IMR-90 (cell line): ENCODE results near the gene TCHP. TPM values are rescaled to one million over a fixed set of nuclear protein-coding genes. Genes with fewer than 3 reads are reported as not detected.

ENCODE experiments used
- ATAC-seq: fragments of 200-7000 bp; cut with Tn5 transposase; 2 replicates; pipeline ENCODE4 v1.9.1; 2020; ENCODE audit warnings: low read depth, mild to moderate bottlenecking, moderate library complexity
- BruUV-seq: library from RNA; stranded (reverse); fragments of 400-500 nt; replicated peaks from 2 replicates; lab custom pipeline; 2021; lab: Mats Ljungman, UMichigan
- CTCF ChIA-PET: fragments of 300-600 bp; formaldehyde crosslinking; extraction: SDS; loops from one replicate; lab custom pipeline; 2021; ENCODE audit warnings: antibody characterized with exemption; lab: Yijun Ruan, JAX
- POLR2A ChIA-PET: fragments of 300-600 bp; sonication (Branson Sonifier 250); formaldehyde crosslinking; loops from one replicate; lab custom pipeline; 2022; ENCODE audit warnings: antibody characterized with exemption; ENCODE audit not compliant: unreplicated experiment; lab: Charles Lee
- DNase-seq: peaks from one replicate; pipeline ENCODE4 v3.0.0; 2013
- H2AFZ ChIP-seq: replicated peaks from 2 replicates; pipeline ENCODE3; 2013; ENCODE audit warnings: low read length, mild to moderate bottlenecking; ENCODE audit not compliant: poor library complexity
- H2AK5ac ChIP-seq: 2 replicates; pipeline ENCODE4 v1.6.1; 2013; ENCODE audit warnings: low read depth, low read length, inconsistent platforms
- H2AK9ac ChIP-seq: replicated peaks from 2 replicates; pipeline ENCODE3; 2013; ENCODE audit warnings: mild to moderate bottlenecking, low read depth, low read length, moderate library complexity; ENCODE audit not compliant: poor library complexity
- H2BK120ac ChIP-seq: 2 replicates; pipeline ENCODE4 v1.6.1; 2013; ENCODE audit warnings: low read depth, low read length, inconsistent platforms
- H2BK15ac ChIP-seq: 3 replicates; pipeline ENCODE4 v1.6.1; 2013; ENCODE audit warnings: low read depth, low read length, inconsistent platforms
- H2BK20ac ChIP-seq: 2 replicates; pipeline ENCODE4 v1.6.1; 2013; ENCODE audit warnings: low read depth, mild to moderate bottlenecking, inconsistent platforms, low read length, moderate library complexity
- H2BK5ac ChIP-seq: 2 replicates; pipeline ENCODE4 v1.6.1; 2013; ENCODE audit warnings: mild to moderate bottlenecking, low read depth, low read length, inconsistent platforms; ENCODE audit not compliant: poor library complexity, severe bottlenecking
- H3K14ac ChIP-seq: replicated peaks from 2 replicates; pipeline ENCODE4 v1.6.1; 2013; ENCODE audit warnings: low read depth, low read length, inconsistent platforms
- H3K18ac ChIP-seq: 2 replicates; pipeline ENCODE4 v1.6.1; 2013; ENCODE audit warnings: low read depth, low read length, control low read depth
- H3K23ac ChIP-seq: 2 replicates; pipeline ENCODE4 v1.6.1; 2013; ENCODE audit warnings: low read depth, low read length, inconsistent platforms
- H3K27ac ChIP-seq: 2 replicates; pipeline ENCODE4 v1.5.1; 2013; ENCODE audit warnings: mild to moderate bottlenecking, control low read depth, low read length; ENCODE audit not compliant: insufficient read depth
- H3K27me3 ChIP-seq: 2 replicates; pipeline ENCODE4 v1.6.1; 2013; ENCODE audit warnings: low read length; ENCODE audit not compliant: control insufficient read depth, insufficient read depth
- H3K36me3 ChIP-seq: 2 replicates; pipeline ENCODE4 v1.6.1; 2013; ENCODE audit warnings: low read length, mixed read lengths; ENCODE audit not compliant: control insufficient read depth, insufficient read depth
- H3K4ac ChIP-seq: 2 replicates; pipeline ENCODE4 v1.6.1; 2013; ENCODE audit warnings: low read depth, low read length, inconsistent platforms
- H3K4me1 ChIP-seq: 2 replicates; pipeline ENCODE4 v1.6.1; 2013; ENCODE audit warnings: low read length, mixed read lengths; ENCODE audit not compliant: control insufficient read depth, insufficient read depth
- H3K4me2 ChIP-seq: 2 replicates; pipeline ENCODE4 v1.6.1; 2013; ENCODE audit warnings: low read depth, mild to moderate bottlenecking, control low read depth, low read length, moderate library complexity
- H3K4me3 ChIP-seq: 2 replicates; pipeline ENCODE4 v1.5.1; 2013; ENCODE audit warnings: low read depth, mild to moderate bottlenecking, control low read depth, low read length, moderate library complexity; ENCODE audit not compliant: insufficient read depth
- H3K56ac ChIP-seq: 2 replicates; pipeline ENCODE4 v1.6.1; 2013; ENCODE audit warnings: low read length, inconsistent platforms; ENCODE audit not compliant: insufficient read depth; ENCODE audit errors: extremely low read depth
- H3K79me1 ChIP-seq, 2 experiments: 2 replicates each; pipeline ENCODE4 v1.6.1; 2013; ENCODE audit warnings: low read length in 2 of 2, inconsistent platforms in 1 of 2, low read depth in 1 of 2
- H3K9ac ChIP-seq: 2 replicates; pipeline ENCODE4 v1.6.1; 2013; ENCODE audit warnings: low read depth, low read length, control low read depth
- H3K9me1 ChIP-seq: 2 replicates; pipeline ENCODE4 v1.6.1; 2013; ENCODE audit warnings: low read length, inconsistent platforms; ENCODE audit not compliant: insufficient read depth
- H3K9me3 ChIP-seq: 2 replicates; pipeline ENCODE4 v1.6.1; 2013; ENCODE audit warnings: low read length; ENCODE audit not compliant: control insufficient read depth, insufficient read depth
- H4K20me1 ChIP-seq: 2 replicates; pipeline ENCODE4 v1.6.1; 2013; ENCODE audit warnings: low read length, inconsistent platforms; ENCODE audit not compliant: insufficient read depth
- H4K5ac ChIP-seq: 2 replicates; pipeline ENCODE4 v1.6.1; 2013; ENCODE audit warnings: mild to moderate bottlenecking, low read depth, low read length, control low read depth
- H4K8ac ChIP-seq, 2 experiments: 2 replicates each; pipeline ENCODE4 v1.6.1; 2013; ENCODE audit warnings: low read depth in 2 of 2, low read length in 2 of 2, control low read depth in 1 of 2, inconsistent platforms in 1 of 2
- H4K91ac ChIP-seq: 2 replicates; pipeline ENCODE4 v1.6.1; 2013; ENCODE audit warnings: low read depth, low read length, inconsistent platforms; ENCODE audit not compliant: insufficient read depth
- BHLHE40 ChIP-seq: fragments of 150-350 bp; IDR thresholded peaks from 2 replicates; pipeline ENCODE4 v1.6.1; 2016; ENCODE audit warnings: mild to moderate bottlenecking, low read depth, low read length
- CTCF ChIP-seq: conservative IDR thresholded peaks from 2 replicates; pipeline ENCODE4 v1.5.1; 2012; ENCODE audit warnings: mild to moderate bottlenecking, low read depth, low read length, improper control_type of control experiment
- ELK1 ChIP-seq: fragments of 150-350 bp; IDR thresholded peaks from 2 replicates; pipeline ENCODE4 v1.6.1; 2016; ENCODE audit warnings: low read depth, mild to moderate bottlenecking, low read length, moderate library complexity, borderline replicate concordance
- MAZ ChIP-seq: IDR thresholded peaks from 2 replicates; pipeline ENCODE4 v1.6.1; 2012; ENCODE audit warnings: low read depth, mild to moderate bottlenecking, low read length, improper control_type of control experiment, moderate library complexity, borderline replicate concordance
- POLR2A ChIP-seq: IDR thresholded peaks from 2 replicates; pipeline ENCODE4 v1.6.1; 2012; ENCODE audit warnings: mild to moderate bottlenecking, low read depth, low read length
- RFX5 ChIP-seq: IDR thresholded peaks from 2 replicates; pipeline ENCODE4 v1.8.0; 2012; ENCODE audit warnings: low read depth, mild to moderate bottlenecking, low read length, moderate library complexity
- USF2 ChIP-seq: fragments of 150-350 bp; IDR thresholded peaks from 2 replicates; pipeline ENCODE4 v1.6.1; 2017; ENCODE audit warnings: mild to moderate bottlenecking, antibody characterized with exemption, low read length, low read depth
- WGBS, 2 experiments: methylation state at CpG; one replicate each; pipeline versions ENCODE4 v1.1.5 to v1.1.7; 2013; ENCODE audit warnings: missing lambda C conversion rate in 2 of 2; ENCODE audit not compliant: insufficient read length in 1 of 2; ENCODE audit errors: extremely low coverage in 2 of 2; 5-methylcytosine and 5-hydroxymethylcytosine counted together
- dilution Hi-C: fragments of 300-500 bp; cut with HindIII; formaldehyde crosslinking; loops from one replicate; pipeline ENCODE4 v1.14.3; 2018; ENCODE audit warnings: low sequenced_read_pairs; ENCODE audit not compliant: unreplicated experiment
- in situ Hi-C: fragments of 300-500 bp; cut with MboI; formaldehyde crosslinking; loops from 3 replicates; pipeline ENCODE4 v1.14.3; 2019; ENCODE audit warnings: low sequenced_read_pairs, inconsistent platforms, mixed read lengths
- intact Hi-C: fragments of 100-400 bp; cut with micrococcal nuclease; formaldehyde crosslinking; loops from 2 replicates; pipeline ENCODE4 v1.10.0; 2022
- polyA plus RNA-seq, 3 experiments: library from polyadenylated mRNA; depleted of rRNA; stranded (reverse); fragments of >200 nt; gene quantifications; 2 replicates each; pipeline ENCODE4 v1.2.3, GENCODE V29; 2012; ENCODE audit warnings: low replicate concordance in 1 of 3
- total RNA-seq: library from RNA; depleted of rRNA; stranded (reverse); fragments of >200 nt; gene quantifications from 2 replicates; pipeline ENCODE4 v1.2.3, GENCODE V29; 2012

The TCHP gene
- total and polyA plus RNA-seq, 2 of the 4 experiments (the other 2 are of a cell fraction) = 6.1 to 13.4 TPM

- Histone ChIP-seq H3K4me2 (no peak overlapping the region), H3K27me3 (no peaks in the 10 kb centered on the region), H2AFZ (no peak overlapping the region), H4K5ac (no peak overlapping the region), H2AK5ac (no peak overlapping the region), H3K18ac (no peak overlapping the region), H3K23ac (no peak overlapping the region), H2BK5ac (no peak overlapping the region), H2AK9ac (no peak overlapping the region), H3K79me1 (0 out of 4 replicates have a peak, but pooled peaks cover 0 to 5% of the 10 kb centered on the region in 2 experiments), H3K9me3 (no peaks in the 10 kb centered on the region), H3K36me3 (peaks cover 55% of the 10 kb centered on the region), H3K4ac (no peak overlapping the region), H4K20me1 (no peaks in the 10 kb centered on the region), H3K9ac (no peak overlapping the region), H3K14ac (no peak overlapping the region), H4K8ac (no peak overlapping the region), H2BK15ac (no peak overlapping the region), H3K4me3 (no peak overlapping the region), H3K9me1 (no peaks in the 10 kb centered on the region), H2BK20ac (no peak overlapping the region), H3K56ac (no peak overlapping the region), H3K27ac (no peak overlapping the region), H4K91ac (no peak overlapping the region), H2BK120ac (no peak overlapping the region), H3K4me1 (no peaks in the 10 kb centered on the region)
- DNase-seq (no peak), ATAC-seq (no peak)
- dilution Hi-C loops (no loop called here), in situ Hi-C loops (no loop called here), intact Hi-C loops (no loop called here)
- TF ChIP-seq BHLHE40 = no peak
- no peak for TF ChIP-seq ELK1
- TF ChIP-seq POLR2A = no peak
- no peak for TF ChIP-seq RFX5
- no peak for TF ChIP-seq USF2
- no peak for TF ChIP-seq MAZ
- no peak for TF ChIP-seq CTCF
- no TSS peak for BruUV-seq
- ChIA-PET CTCF (no interaction called here), POLR2A (no interaction called here)
- no CpG with 5 or more reads among the region's 4 CpGs for WGBS, 2 experiments
Observed at GRCh38 chr12:109916045-109916444, 16.0 kb downstream of the TCHP start.
